PFSK-1 (cell line): ENCODE measurements around the gene RMP24.

Experiments
- POLR2AphosphoS5 ChIP-seq: IDR thresholded peaks from 2 replicates; pipeline ENCODE4 v1.6.1; 2012; ENCODE audit warnings: low read depth, mild to moderate bottlenecking, control low read depth, low read length, moderate library complexity
- REST ChIP-seq, 2 experiments: IDR thresholded peaks; 2 replicates each; pipeline versions ENCODE4 v1.6.1 to v1.8.0; 2011 to 2012; ENCODE audit warnings: low read depth in 2 of 2, low read length in 2 of 2, control low read depth in 1 of 2, inconsistent platforms in 1 of 2, mild to moderate bottlenecking in 1 of 2, moderate library complexity in 1 of 2; ENCODE audit not compliant: insufficient read depth in 1 of 2
- SIN3A ChIP-seq: IDR thresholded peaks from 2 replicates; pipeline ENCODE4 v1.6.1; 2012; ENCODE audit warnings: mild to moderate bottlenecking, low read length, moderate library complexity, borderline replicate concordance; ENCODE audit not compliant: insufficient read depth
- TAF1 ChIP-seq: IDR thresholded peaks from 2 replicates; pipeline ENCODE4 v1.6.1; 2012; ENCODE audit warnings: low read length, control low read depth, borderline replicate concordance; ENCODE audit not compliant: insufficient read depth

- no peak for TF ChIP-seq SIN3A
- TF ChIP-seq REST (IDR thresholded peaks at IDR 0.05; ENCODE audit: insufficient read depth in 1 of 2, low read depth in 2 of 2, low read length in 2 of 2) = no peak
- TF ChIP-seq POLR2AphosphoS5 = no peak
- no peak for TF ChIP-seq TAF1
These were observed 2.8 kb upstream of the RMP24 start for GRCh38 chr18:35969676-35970075.
